ENCODE measurements around the gene CALU.

Gene CALU

GRCh38 chr7:128790315-128791041 is 51.3 kb downstream of the CALU start:
- DNase-seq: no peak

GRCh38 chr7:128791121-128791971 is 52.2 kb downstream of the CALU start, which contains the start of gene CCDC136:
Gene CCDC136, plus strand, starts transcription at chr7:128791968. Its CDS starts 444 bp downstream, at chr7:128792412.
- peak; percentile 75 for DNase-seq

GRCh38 chr7:128791972-128792327 is 52.8 kb downstream of the CALU start:
- no peak for DNase-seq

- DNase-seq: no peak
Measured at GRCh38 chr7:128792471-128793180, 53.5 kb downstream of the CALU start.

GRCh38 chr7:128793181-128793547 is 54.0 kb downstream of the CALU start:
- no peak for DNase-seq

- no peak for DNase-seq
Measured at GRCh38 chr7:128794020-128794419, 54.9 kb downstream of the CALU start.

GRCh38 chr7:128794436-128794835 is 55.3 kb downstream of the CALU start:
- DNase-seq: no peak

- no peak for DNase-seq
Measured at GRCh38 chr7:128795129-128795528, 56.0 kb downstream of the CALU start.

- no peak for DNase-seq
Measured at GRCh38 chr7:128796327-128796726, 57.2 kb downstream of the CALU start.

GRCh38 chr7:128799451-128799850 is 60.3 kb downstream of the CALU start:
- DNase-seq: no peak

- no peak for DNase-seq
Measured at GRCh38 chr7:128800567-128800966, 61.4 kb downstream of the CALU start.

- DNase-seq: no peak
Measured at GRCh38 chr7:128801003-128801402, 61.8 kb downstream of the CALU start.

- DNase-seq: no peak
Measured at GRCh38 chr7:128801667-128802418, 62.7 kb downstream of the CALU start.

- DNase-seq: no peak
Measured at GRCh38 chr7:128804484-128804883, 65.3 kb downstream of the CALU start.

- DNase-seq: no peak
Measured at GRCh38 chr7:128805225-128805624, 66.1 kb downstream of the CALU start.

GRCh38 chr7:128807191-128807590 is 68.0 kb downstream of the CALU start:
- no peak for DNase-seq

- no peak for DNase-seq
Measured at GRCh38 chr7:128809363-128809762, 70.2 kb downstream of the CALU start.

- no peak for DNase-seq
Measured at GRCh38 chr7:128810473-128810872, 71.3 kb downstream of the CALU start.

- DNase-seq: no peak
Measured at GRCh38 chr7:128810997-128811396, 71.8 kb downstream of the CALU start.

GRCh38 chr7:128811631-128812430 is 72.7 kb downstream of the CALU start:
- no peak for DNase-seq

GRCh38 chr7:128812514-128813168 is 73.5 kb downstream of the CALU start:
- no peak for DNase-seq
